Astrocyte (in vitro differentiated cells and primary cell): ENCODE results near the gene NDUFS8. TPM values are rescaled to one million over a fixed set of nuclear protein-coding genes. Genes with fewer than 3 reads are reported as not detected.

Source experiments
- DNase-seq: peaks from one replicate; pipeline ENCODE4 v3.0.0-alpha.2; 2010; ENCODE audit warnings: low read depth
- FAIRE-seq: peaks from 2 replicates; lab custom pipeline; 2011; peaks lifted over from hg19 to GRCh38; lab: Jason Lieb, UNC
- H2AFZ ChIP-seq: 2 replicates; pipeline ENCODE4 v1.6.0; 2012; ENCODE audit warnings: low read depth, low read length, inconsistent platforms
- H3K27ac ChIP-seq: 2 replicates; pipeline ENCODE4 v1.5.1; 2011; ENCODE audit warnings: low read depth, low read length, inconsistent platforms
- H3K27me3 ChIP-seq: 2 replicates; pipeline ENCODE4 v1.6.0; 2011; ENCODE audit warnings: low read length, inconsistent platforms; ENCODE audit not compliant: insufficient read depth
- H3K36me3 ChIP-seq: 2 replicates; pipeline ENCODE4 v1.5.1; 2011; ENCODE audit warnings: low read length, inconsistent platforms; ENCODE audit not compliant: insufficient read depth
- H3K4me1 ChIP-seq: 2 replicates; pipeline ENCODE4 v1.5.1; 2011; ENCODE audit warnings: low read length, inconsistent platforms; ENCODE audit not compliant: insufficient read depth
- H3K4me2 ChIP-seq: 2 replicates; pipeline ENCODE4 v1.6.0; 2012; ENCODE audit warnings: low read length, inconsistent platforms
- H3K4me3 ChIP-seq: 2 replicates; pipeline ENCODE4 v1.5.1; 2011; ENCODE audit warnings: low read depth, mild to moderate bottlenecking, low read length, inconsistent platforms; ENCODE audit not compliant: insufficient read depth
- H3K79me2 ChIP-seq: 2 replicates; pipeline ENCODE4 v1.6.0; 2012; ENCODE audit warnings: mild to moderate bottlenecking, low read length, inconsistent platforms; ENCODE audit not compliant: insufficient read depth
- H3K9ac ChIP-seq: 2 replicates; pipeline ENCODE4 v1.6.0; 2012; ENCODE audit warnings: mild to moderate bottlenecking, low read length, inconsistent platforms
- H3K9me3 ChIP-seq: 2 replicates; pipeline ENCODE4 v1.5.1; 2012; ENCODE audit warnings: low read depth, mild to moderate bottlenecking, low read length, inconsistent platforms; ENCODE audit not compliant: insufficient read depth
- H4K20me1 ChIP-seq: 2 replicates; pipeline ENCODE4 v1.6.0; 2012; ENCODE audit warnings: low read length, inconsistent platforms; ENCODE audit not compliant: insufficient read depth
- H3K27ac Mint-ChIP-seq: one replicate; pipeline ENCODE4 v1.8.0; 2021; ENCODE audit warnings: mild to moderate bottlenecking, mixed read lengths; ENCODE audit not compliant: unreplicated experiment
- H3K27me3 Mint-ChIP-seq: one replicate; pipeline ENCODE4 v1.8.0; 2021; ENCODE audit warnings: low read depth, mixed read lengths; ENCODE audit not compliant: unreplicated experiment
- H3K36me3 Mint-ChIP-seq: one replicate; pipeline ENCODE4 v1.8.0; 2021; ENCODE audit warnings: low read depth, mixed read lengths; ENCODE audit not compliant: unreplicated experiment
- H3K4me1 Mint-ChIP-seq: one replicate; pipeline ENCODE4 v1.8.0; 2021; ENCODE audit warnings: low read depth, mixed read lengths; ENCODE audit not compliant: unreplicated experiment
- H3K4me3 Mint-ChIP-seq: one replicate; pipeline ENCODE4 v1.8.0; 2021; ENCODE audit warnings: mild to moderate bottlenecking, moderate library complexity, mixed read lengths; ENCODE audit not compliant: unreplicated experiment
- H3K9me3 Mint-ChIP-seq: one replicate; pipeline ENCODE4 v1.8.0; 2021; ENCODE audit warnings: mild to moderate bottlenecking, mixed read lengths; ENCODE audit not compliant: unreplicated experiment
- CTCF ChIP-seq: IDR thresholded peaks from 2 replicates; pipeline ENCODE4 v1.5.1; 2011; ENCODE audit warnings: low read depth, mild to moderate bottlenecking, inconsistent platforms, low read length, moderate library complexity; ENCODE audit not compliant: insufficient read depth
- EZH2 ChIP-seq: IDR thresholded peaks from 2 replicates; pipeline ENCODE4 v1.6.1; 2012; ENCODE audit warnings: mild to moderate bottlenecking, low read length, inconsistent platforms; ENCODE audit not compliant: insufficient read depth
- total RNA-seq: library from RNA; stranded (reverse); gene quantifications from 2 replicates; pipeline ENCODE4 v1.2.1, GENCODE V29; 2021

The NDUFS8 gene
- total RNA-seq, 1 donor from 2014 or later, result 159 TPM

- TF ChIP-seq EZH2, result no peak
- no peak for TF ChIP-seq CTCF
- Histone ChIP-seq H3K4me1 (peaks cover 35% of the 10 kb centered on the region), H2AFZ (no peak overlapping the region), H3K9me3 (no peaks in the 10 kb centered on the region), H3K27me3 (no peaks in the 10 kb centered on the region), H3K9ac (no peak overlapping the region), H3K4me2 (no peak overlapping the region), H3K79me2 (peaks cover 54% of the 10 kb centered on the region), H3K36me3 (no peaks in the 10 kb centered on the region), H3K27ac (no peak overlapping the region), H4K20me1 (no peaks in the 10 kb centered on the region), H3K4me3 (no peak overlapping the region)
- Mint-ChIP-seq H3K4me3 (no peak overlapping the region), H3K9me3 (no peaks in the 10 kb centered on the region), H3K36me3 (peaks cover 4% of the 10 kb centered on the region), H3K27ac (peak overlapping the region; percentile 47), H3K27me3 (no peaks in the 10 kb centered on the region), H3K4me1 (peaks cover 13% of the 10 kb centered on the region)
- DNase-seq (no peak), FAIRE-seq (no peak)
These were observed 4.9 kb downstream of the NDUFS8 start for GRCh38 chr11:68035266-68035876.

GRCh38 chr11:68036141-68036716, 5.7 kb downstream of the NDUFS8 start:
- DNase-seq (no peak), FAIRE-seq (no peak)
- H3K4me3 Mint-ChIP-seq, result no peak overlapping the region
- Histone ChIP-seq H4K20me1 (no peaks in the 10 kb centered on the region), H3K27ac (no peak overlapping the region), H2AFZ (no peak overlapping the region), H3K36me3 (no peaks in the 10 kb centered on the region), H3K9ac (no peak overlapping the region), H3K4me2 (no peak overlapping the region), H3K27me3 (no peaks in the 10 kb centered on the region), H3K9me3 (no peaks in the 10 kb centered on the region), H3K4me3 (no peak overlapping the region), H3K4me1 (peaks cover 40% of the 10 kb centered on the region), H3K79me2 (peaks cover 56% of the 10 kb centered on the region)
- no peak overlapping the region for H3K27ac Mint-ChIP-seq
- H3K27me3 Mint-ChIP-seq, result no peaks in the 10 kb centered on the region
- no peaks in the 10 kb centered on the region for H3K9me3 Mint-ChIP-seq
- H3K36me3 Mint-ChIP-seq, result peaks cover 4% of the 10 kb centered on the region
- H3K4me1 Mint-ChIP-seq, result peaks cover 12% of the 10 kb centered on the region
- no peak for TF ChIP-seq CTCF
- no peak for TF ChIP-seq EZH2

- H3K27ac ChIP-seq, result no peak overlapping the region
- no peak overlapping the region for H2AFZ ChIP-seq
- H3K9me3 ChIP-seq, result no peaks in the 10 kb centered on the region
- DNase-seq (no peak), FAIRE-seq (no peak)
- no peak overlapping the region for H3K9ac ChIP-seq
- Mint-ChIP-seq H3K4me3 (no peak overlapping the region), H3K27ac (no peak overlapping the region), H3K4me1 (peaks cover 8% of the 10 kb centered on the region), H3K9me3 (no peaks in the 10 kb centered on the region), H3K36me3 (peaks cover 4% of the 10 kb centered on the region), H3K27me3 (no peaks in the 10 kb centered on the region)
- no peaks in the 10 kb centered on the region for H3K36me3 ChIP-seq
- H3K27me3 ChIP-seq, result no peaks in the 10 kb centered on the region
- H4K20me1 ChIP-seq, result peaks cover 4% of the 10 kb centered on the region
- no peak overlapping the region for H3K4me3 ChIP-seq
- peaks cover 56% of the 10 kb centered on the region for H3K79me2 ChIP-seq
- TF ChIP-seq CTCF (no peak), EZH2 (no peak)
- H3K4me1 ChIP-seq, result peaks cover 34% of the 10 kb centered on the region
- no peak overlapping the region for H3K4me2 ChIP-seq
These were observed 6.3 kb downstream of the NDUFS8 start for GRCh38 chr11:68036717-68037239.
